ENCODE results near the gene KCNE3. TPM values are rescaled to one million over a fixed set of nuclear protein-coding genes. Genes with fewer than 3 reads are reported as not detected.

KCNE3 gene
- total RNA-seq, 6 experiments from 2014 or later: 0.09 TPM; not detected in 5

DNA sequence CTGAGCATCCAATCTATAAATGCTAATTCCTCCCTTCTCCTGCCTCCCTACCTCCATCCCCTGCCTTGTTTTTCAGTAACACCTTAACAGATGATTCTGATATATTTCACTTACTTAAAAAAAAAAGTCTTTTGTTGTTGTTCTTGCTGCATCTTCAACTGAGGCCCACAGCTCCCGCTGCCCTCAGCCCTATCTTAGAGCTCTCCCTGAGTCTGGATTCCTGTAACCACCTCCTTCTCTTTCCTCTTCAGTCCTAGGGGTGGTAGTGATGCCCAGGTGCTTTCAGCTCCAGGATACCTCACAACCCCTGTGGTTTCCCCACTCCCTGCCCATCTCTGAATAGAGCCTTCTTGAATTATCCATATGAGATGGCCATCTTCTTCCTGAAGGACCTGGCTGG is 3.7 kb upstream of the KCNE3 start:
- Mint-ChIP-seq H3K4me3 (no peak overlapping the region), H3K27me3 (ENCODE audit: insufficient read depth) (peaks cover 54% of the 10 kb centered on the region), H3K9me3 (no peaks in the 10 kb centered on the region), H3K36me3 (ENCODE audit: low read depth) (no peaks in the 10 kb centered on the region), H3K27ac (no peak overlapping the region), H3K4me1 (ENCODE audit: low read depth) (peaks cover 4% of the 10 kb centered on the region; the same call in 1 of the 2 replicates)
- TF ChIP-seq, protein P1, sequence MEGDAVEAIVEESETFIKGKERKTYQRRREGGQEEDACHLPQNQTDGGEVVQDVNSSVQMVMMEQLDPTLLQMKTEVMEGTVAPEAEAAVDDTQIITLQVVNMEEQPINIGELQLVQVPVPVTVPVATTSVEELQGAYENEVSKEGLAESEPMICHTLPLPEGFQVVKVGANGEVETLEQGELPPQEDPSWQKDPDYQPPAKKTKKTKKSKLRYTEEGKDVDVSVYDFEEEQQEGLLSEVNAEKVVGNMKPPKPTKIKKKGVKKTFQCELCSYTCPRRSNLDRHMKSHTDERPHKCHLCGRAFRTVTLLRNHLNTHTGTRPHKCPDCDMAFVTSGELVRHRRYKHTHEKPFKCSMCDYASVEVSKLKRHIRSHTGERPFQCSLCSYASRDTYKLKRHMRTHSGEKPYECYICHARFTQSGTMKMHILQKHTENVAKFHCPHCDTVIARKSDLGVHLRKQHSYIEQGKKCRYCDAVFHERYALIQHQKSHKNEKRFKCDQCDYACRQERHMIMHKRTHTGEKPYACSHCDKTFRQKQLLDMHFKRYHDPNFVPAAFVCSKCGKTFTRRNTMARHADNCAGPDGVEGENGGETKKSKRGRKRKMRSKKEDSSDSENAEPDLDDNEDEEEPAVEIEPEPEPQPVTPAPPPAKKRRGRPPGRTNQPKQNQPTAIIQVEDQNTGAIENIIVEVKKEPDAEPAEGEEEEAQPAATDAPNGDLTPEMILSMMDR (IDR thresholded peaks at IDR 0.05): no peak
- no peak for DNase-seq

DNA sequence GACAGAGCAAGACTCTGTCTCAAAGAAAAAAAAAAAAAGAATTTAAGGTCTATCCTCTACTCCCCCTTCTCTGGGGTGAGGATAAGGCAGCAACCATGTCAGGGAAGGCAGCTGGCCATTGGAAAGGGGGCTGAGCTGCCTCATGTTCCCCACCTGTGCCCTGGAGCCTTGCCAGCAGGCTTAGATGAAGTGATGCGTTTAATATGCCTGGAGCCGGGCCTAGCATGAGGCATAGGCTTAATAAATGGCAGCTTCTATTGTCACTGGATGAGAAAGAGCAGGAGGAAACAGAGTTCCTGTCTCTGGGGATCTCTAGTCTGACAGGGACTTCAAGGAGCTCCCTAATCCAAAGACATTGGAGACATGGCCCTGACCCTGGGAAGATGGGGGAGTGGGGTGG is 3.2 kb upstream of the KCNE3 start:
- H3K36me3 Mint-ChIP-seq (ENCODE audit: low read depth): no peaks in the 10 kb centered on the region
- H3K9me3 Mint-ChIP-seq: no peaks in the 10 kb centered on the region
- no peak for DNase-seq
- H3K27ac Mint-ChIP-seq: no peak overlapping the region
- H3K4me3 Mint-ChIP-seq: no peak overlapping the region
- peaks cover 59% of the 10 kb centered on the region for H3K27me3 Mint-ChIP-seq (ENCODE audit: insufficient read depth)
- peaks cover 4% of the 10 kb centered on the region; the same call in 1 of the 2 replicates for H3K4me1 Mint-ChIP-seq (ENCODE audit: low read depth)
- TF ChIP-seq, protein P1 (IDR thresholded peaks at IDR 0.05): no peak

DNA sequence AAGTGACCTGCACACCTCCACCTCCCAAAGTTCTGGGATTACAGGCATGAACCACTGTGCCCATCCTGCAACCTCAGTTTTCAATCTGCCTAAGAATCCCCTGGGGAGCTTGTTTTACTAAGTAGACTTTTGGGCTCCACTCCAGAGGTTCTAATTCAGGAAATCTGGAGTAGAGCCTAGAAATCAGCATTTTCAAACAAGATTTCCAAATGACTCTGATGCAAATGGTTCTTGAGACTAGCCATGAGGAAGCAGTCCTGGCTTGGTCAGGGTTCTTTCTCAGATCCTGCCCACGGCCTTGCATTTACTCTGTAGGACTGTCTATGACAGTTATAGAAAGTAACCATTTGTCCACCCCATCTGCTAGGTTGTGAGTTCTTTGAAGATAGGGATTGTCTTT is 1.6 kb upstream of the KCNE3 start:
- peaks cover 49% of the 10 kb centered on the region for H3K27me3 Mint-ChIP-seq (ENCODE audit: insufficient read depth)
- H3K4me3 Mint-ChIP-seq: no peak overlapping the region
- no peaks in the 10 kb centered on the region for H3K36me3 Mint-ChIP-seq (ENCODE audit: low read depth)
- no peaks in the 10 kb centered on the region for H3K9me3 Mint-ChIP-seq
- peaks cover 4% of the 10 kb centered on the region; the same call in 1 of the 2 replicates for H3K4me1 Mint-ChIP-seq (ENCODE audit: low read depth)
- no peak for DNase-seq
- TF ChIP-seq, protein P1 (IDR thresholded peaks at IDR 0.05): no peak
- H3K27ac Mint-ChIP-seq: no peak overlapping the region

DNA sequence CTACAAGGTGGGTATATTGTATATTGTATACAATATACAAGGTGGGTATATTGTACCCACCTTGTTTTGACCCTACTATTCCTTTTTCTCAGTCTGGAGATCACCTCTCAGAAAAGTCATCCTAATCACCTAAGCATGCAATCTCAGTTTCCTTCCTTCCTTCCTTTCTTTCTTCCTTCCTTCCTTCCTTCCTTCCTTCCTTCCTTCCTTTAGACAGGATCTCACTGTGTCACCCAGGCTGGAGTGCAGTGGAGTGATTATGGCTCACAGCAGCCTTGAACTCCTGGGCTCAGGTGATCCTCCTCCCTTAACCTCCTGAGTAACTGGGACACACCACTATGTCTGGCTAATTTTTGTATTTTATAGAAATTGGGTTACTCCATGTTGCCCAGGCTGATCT is 1.2 kb upstream of the KCNE3 start:
- no peak for DNase-seq
- Mint-ChIP-seq H3K4me3 (no peak overlapping the region), H3K9me3 (no peaks in the 10 kb centered on the region), H3K27me3 (ENCODE audit: insufficient read depth) (peaks cover 46% of the 10 kb centered on the region), H3K4me1 (ENCODE audit: low read depth) (peaks cover 4% of the 10 kb centered on the region; the same call in 1 of the 2 replicates), H3K27ac (no peak overlapping the region), H3K36me3 (ENCODE audit: low read depth) (no peaks in the 10 kb centered on the region)
- TF ChIP-seq, protein P1 (IDR thresholded peaks at IDR 0.05): no peak

DNA sequence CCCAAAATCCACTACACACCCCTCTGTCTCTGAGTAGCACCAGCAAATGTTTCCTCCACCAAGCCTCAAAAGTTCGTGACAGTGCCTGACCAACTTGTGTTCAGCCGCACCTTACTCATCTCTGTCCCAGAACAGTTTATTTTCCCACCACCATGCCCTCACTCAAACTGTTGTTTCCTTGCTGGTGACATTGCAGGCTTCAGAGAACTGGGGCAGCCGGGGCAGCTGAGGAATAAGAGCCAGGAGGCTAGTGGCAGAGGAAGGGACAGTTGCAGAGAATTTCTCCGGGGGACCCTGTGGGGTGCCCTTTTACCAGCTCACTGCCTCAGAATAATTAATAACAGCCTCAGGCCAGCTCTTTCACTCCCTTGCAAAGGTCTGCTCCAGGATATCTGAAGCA is 709 bp upstream of the KCNE3 start:
- H3K27ac Mint-ChIP-seq: no peak overlapping the region
- H3K4me1 Mint-ChIP-seq (ENCODE audit: low read depth): peaks cover 4% of the 10 kb centered on the region; the same call in 1 of the 2 replicates
- H3K4me3 Mint-ChIP-seq: peak overlapping the region; percentile 31; the same call in 1 of the 2 replicates
- no peaks in the 10 kb centered on the region for H3K9me3 Mint-ChIP-seq
- no peak for DNase-seq
- H3K27me3 Mint-ChIP-seq (ENCODE audit: insufficient read depth): peaks cover 46% of the 10 kb centered on the region
- H3K36me3 Mint-ChIP-seq (ENCODE audit: low read depth): no peaks in the 10 kb centered on the region
- TF ChIP-seq, protein P1 (IDR thresholded peaks at IDR 0.05): no peak

DNA sequence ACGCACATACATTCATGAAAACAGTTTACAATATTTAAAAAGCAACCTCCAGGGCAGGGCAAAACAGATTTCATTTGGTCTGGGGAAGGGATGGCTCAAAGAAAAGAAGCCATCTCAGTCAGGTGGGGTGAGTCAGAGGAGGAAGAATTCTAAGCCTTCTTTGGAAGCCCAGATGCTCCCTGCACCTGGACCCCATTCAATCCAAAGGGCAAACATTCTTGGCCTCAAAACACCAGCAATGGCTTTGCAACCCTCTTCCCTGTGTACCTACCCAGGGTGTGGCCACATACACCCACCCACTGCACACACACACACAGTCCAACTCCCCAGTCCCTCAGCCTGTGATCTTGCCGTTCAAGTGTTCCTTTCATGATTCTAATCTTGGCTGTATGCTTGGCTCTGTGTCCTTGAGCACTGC is 2.0 kb downstream of the KCNE3 start:
- H3K27me3 Mint-ChIP-seq (ENCODE audit: insufficient read depth): peaks cover 31% of the 10 kb centered on the region
- no peak overlapping the region for H3K4me3 Mint-ChIP-seq
- TF ChIP-seq, protein P1 (IDR thresholded peaks at IDR 0.05): no peak
- no peaks in the 10 kb centered on the region for H3K9me3 Mint-ChIP-seq
- no peaks in the 10 kb centered on the region for H3K4me1 Mint-ChIP-seq (ENCODE audit: low read depth)
- H3K27ac Mint-ChIP-seq: no peak overlapping the region
- no peaks in the 10 kb centered on the region for H3K36me3 Mint-ChIP-seq (ENCODE audit: low read depth)
- DNase-seq: no peak
